Left renal cortex interstitium (tissue), 4 donors: ENCODE results near the gene ALAS2. TPM values are rescaled to one million over a fixed set of nuclear protein-coding genes. Genes with fewer than 3 reads are reported as not detected.

Source experiments
- polyA plus RNA-seq, 4 donors: library from polyadenylated mRNA; unstranded; fragments of 120-200 nt; gene quantifications; one replicate each; pipeline ENCODE4 v1.2.1, GENCODE V29; 2013; ENCODE audit not compliant: insufficient read length in 4 of 4

The ALAS2 gene
- polyA plus RNA-seq, 4 donors: 9.3 to 34.8 (median 11.7) TPM

Other genes with a start within 250 kb of the ALAS2 start
- gene ITIH6, start 232.7 kb downstream of the ALAS2 start, polyA plus RNA-seq: under 1 TPM; 0.03 to 0.11 (median 0.05) TPM
- gene MAGED2, start 223.2 kb downstream of the ALAS2 start, polyA plus RNA-seq: 100 to 1,000 TPM; 658 to 792 (median 724) TPM
- 100 to 1,000 TPM in 2 of 4 donors, 10 to 100 TPM in 2; 92.3 to 142 (median 115) TPM for gene TRO, start 110.2 kb downstream of the ALAS2 start, polyA plus RNA-seq
- under 1 TPM; 0.43 to 0.72 (median 0.63) TPM for gene PFKFB1, start 36.8 kb downstream of the ALAS2 start, polyA plus RNA-seq
- gene APEX2, start 30.6 kb downstream of the ALAS2 start, polyA plus RNA-seq: 10 to 100 TPM; 15.7 to 18.7 (median 16.5) TPM
- gene PAGE2B, start 44.1 kb upstream of the ALAS2 start, polyA plus RNA-seq: not detected
- not detected for gene PAGE2, start 58.0 kb upstream of the ALAS2 start, polyA plus RNA-seq
- not detected for gene PAGE5, start 189.4 kb upstream of the ALAS2 start, polyA plus RNA-seq
- not detected for gene PAGE3, start 233.9 kb upstream of the ALAS2 start, polyA plus RNA-seq